ENCODE measurements around the gene BRPF1. TPM values are rescaled to one million over a fixed set of nuclear protein-coding genes. Genes with fewer than 3 reads are reported as not detected.

BRPF1 gene, protein sequence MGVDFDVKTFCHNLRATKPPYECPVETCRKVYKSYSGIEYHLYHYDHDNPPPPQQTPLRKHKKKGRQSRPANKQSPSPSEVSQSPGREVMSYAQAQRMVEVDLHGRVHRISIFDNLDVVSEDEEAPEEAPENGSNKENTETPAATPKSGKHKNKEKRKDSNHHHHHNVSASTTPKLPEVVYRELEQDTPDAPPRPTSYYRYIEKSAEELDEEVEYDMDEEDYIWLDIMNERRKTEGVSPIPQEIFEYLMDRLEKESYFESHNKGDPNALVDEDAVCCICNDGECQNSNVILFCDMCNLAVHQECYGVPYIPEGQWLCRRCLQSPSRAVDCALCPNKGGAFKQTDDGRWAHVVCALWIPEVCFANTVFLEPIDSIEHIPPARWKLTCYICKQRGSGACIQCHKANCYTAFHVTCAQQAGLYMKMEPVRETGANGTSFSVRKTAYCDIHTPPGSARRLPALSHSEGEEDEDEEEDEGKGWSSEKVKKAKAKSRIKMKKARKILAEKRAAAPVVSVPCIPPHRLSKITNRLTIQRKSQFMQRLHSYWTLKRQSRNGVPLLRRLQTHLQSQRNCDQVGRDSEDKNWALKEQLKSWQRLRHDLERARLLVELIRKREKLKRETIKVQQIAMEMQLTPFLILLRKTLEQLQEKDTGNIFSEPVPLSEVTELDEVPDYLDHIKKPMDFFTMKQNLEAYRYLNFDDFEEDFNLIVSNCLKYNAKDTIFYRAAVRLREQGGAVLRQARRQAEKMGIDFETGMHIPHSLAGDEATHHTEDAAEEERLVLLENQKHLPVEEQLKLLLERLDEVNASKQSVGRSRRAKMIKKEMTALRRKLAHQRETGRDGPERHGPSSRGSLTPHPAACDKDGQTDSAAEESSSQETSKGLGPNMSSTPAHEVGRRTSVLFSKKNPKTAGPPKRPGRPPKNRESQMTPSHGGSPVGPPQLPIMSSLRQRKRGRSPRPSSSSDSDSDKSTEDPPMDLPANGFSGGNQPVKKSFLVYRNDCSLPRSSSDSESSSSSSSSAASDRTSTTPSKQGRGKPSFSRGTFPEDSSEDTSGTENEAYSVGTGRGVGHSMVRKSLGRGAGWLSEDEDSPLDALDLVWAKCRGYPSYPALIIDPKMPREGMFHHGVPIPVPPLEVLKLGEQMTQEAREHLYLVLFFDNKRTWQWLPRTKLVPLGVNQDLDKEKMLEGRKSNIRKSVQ (N-terminal part only)
- 10 to 100 TPM; 57.3 to 58.8 TPM for total RNA-seq

DNA sequence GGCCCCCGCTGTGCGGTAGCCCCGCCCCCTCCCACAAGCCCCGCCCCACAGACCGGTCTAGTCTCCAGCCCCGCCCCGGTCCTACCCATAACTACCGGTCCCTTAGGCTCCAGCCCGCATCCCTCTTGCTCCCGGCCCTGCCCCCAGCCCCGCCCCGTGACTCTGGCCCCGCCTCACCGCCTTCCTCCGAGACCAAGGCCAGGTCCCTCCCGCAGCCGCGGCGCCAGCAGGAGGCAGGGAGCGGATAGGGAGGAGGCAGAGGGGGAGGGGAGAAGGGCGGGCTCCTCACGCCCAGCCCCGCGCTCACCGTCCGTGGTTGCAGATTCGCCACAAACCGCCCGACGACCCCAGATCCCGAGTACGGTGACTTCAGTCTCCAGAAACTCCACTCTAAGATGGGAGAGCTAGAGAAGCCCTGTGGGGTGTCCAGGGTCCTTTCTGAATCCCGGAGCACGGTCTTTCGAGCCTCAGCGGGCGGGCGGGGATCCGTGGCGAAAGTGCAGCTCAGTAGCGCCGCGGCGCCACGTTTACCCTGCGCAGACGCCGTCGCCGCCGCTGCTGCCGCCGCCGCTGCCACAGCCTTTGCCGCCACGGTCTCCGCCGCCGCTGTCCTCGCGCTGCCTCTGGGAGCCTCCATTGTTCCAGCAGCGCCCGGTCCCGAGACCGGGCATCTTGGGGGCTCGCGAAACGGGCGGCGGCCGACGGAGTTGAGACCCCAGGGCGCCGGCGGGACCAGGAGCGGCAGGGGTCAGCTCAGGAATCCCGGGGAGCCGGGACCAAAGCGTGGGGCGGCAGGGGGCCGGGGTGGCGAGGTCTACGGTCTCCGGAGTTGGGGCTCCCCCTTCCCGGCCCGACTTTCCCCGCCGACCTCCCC lies at the start of gene BRPF1:
TSS of gene BRPF1 (plus strand) at position 530 of the 874 bp plus-strand sequence. CDS start 2,406 bp downstream, outside the sequence.
- POLR2A ChIA-PET = interaction anchor here (0.6 to 5.4 kb wide), 14 partner anchors 11 to 1555 kb away, joined by 3 to 65 read pairs (median 5); partner anchors contain the start of genes ARPC4, CAMK1, CRELD1 and MTMR14
- Mint-ChIP-seq H3K27ac (peak within 1 kb of the TSS; percentile 96), H3K9me3 (no peaks in the 10 kb centered on the region), H3K36me3 (peaks cover 17% of the 10 kb centered on the region), H3K4me1 (peaks cover 60% of the 10 kb centered on the region), H3K27me3 (no peaks in the 10 kb centered on the region), H3K4me3 (peak within 1 kb of the TSS; percentile 98)
- peak; percentile 97 for DNase-seq
- peak; percentile 92 for ATAC-seq (ENCODE audit: low read depth)

DNA sequence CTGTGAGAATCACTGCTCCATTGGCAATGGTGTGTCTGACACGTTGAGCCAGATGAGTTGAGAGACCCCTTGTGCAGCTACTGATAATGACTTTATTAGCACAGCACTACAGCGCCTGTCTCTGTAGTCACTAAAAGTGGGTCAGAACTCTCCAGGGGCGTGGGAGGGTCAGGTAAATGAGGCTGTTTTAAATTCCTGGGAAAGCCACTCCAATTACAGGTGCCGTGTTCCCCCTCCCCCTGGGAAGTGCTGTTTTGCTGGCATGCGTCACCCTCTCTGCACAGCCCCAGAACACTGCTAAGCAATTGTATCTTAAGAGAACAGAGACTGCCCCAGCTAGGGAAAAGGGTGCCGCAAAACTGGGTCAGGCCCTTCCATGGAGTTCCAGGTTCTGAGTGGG lies 49.4 kb upstream of the BRPF1 start:
- Mint-ChIP-seq H3K4me3 (no peak overlapping the region), H3K27me3 (no peaks in the 10 kb centered on the region), H3K36me3 (peaks cover 28% of the 10 kb centered on the region), H3K9me3 (no peaks in the 10 kb centered on the region), H3K4me1 (no peaks in the 10 kb centered on the region), H3K27ac (no peak overlapping the region)
- POLR2A ChIA-PET = no interaction called here
- DNase-seq (no peak), ATAC-seq (ENCODE audit: low read depth) (no peak)

DNA sequence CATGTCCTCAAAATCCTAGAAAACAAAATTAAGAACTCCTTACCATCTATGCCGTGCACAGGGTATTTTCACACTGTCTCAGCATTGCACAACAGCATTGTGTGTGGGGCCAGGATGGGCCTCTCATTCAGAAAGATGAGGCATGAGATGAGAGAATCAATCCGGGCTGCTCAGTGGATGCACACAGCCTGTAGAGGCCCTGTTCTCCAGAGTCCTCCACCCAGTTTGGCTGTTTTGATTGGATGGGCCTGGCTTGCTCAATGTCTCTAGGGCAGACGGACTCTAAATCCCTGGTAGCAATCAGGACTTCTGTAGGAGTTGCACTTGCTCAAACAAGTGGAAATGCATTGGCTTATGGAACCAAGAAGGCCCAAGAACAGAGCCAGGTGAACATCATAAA lies 48.1 kb upstream of the BRPF1 start:
- H3K9me3 Mint-ChIP-seq = no peaks in the 10 kb centered on the region
- ATAC-seq (ENCODE audit: low read depth) (no peak), DNase-seq (no peak)
- H3K4me3 Mint-ChIP-seq = no peak overlapping the region
- POLR2A ChIA-PET = no interaction called here
- H3K36me3 Mint-ChIP-seq = peaks cover 20% of the 10 kb centered on the region
- H3K27ac Mint-ChIP-seq = no peak overlapping the region
- no peaks in the 10 kb centered on the region for H3K27me3 Mint-ChIP-seq
- H3K4me1 Mint-ChIP-seq = no peaks in the 10 kb centered on the region

DNA sequence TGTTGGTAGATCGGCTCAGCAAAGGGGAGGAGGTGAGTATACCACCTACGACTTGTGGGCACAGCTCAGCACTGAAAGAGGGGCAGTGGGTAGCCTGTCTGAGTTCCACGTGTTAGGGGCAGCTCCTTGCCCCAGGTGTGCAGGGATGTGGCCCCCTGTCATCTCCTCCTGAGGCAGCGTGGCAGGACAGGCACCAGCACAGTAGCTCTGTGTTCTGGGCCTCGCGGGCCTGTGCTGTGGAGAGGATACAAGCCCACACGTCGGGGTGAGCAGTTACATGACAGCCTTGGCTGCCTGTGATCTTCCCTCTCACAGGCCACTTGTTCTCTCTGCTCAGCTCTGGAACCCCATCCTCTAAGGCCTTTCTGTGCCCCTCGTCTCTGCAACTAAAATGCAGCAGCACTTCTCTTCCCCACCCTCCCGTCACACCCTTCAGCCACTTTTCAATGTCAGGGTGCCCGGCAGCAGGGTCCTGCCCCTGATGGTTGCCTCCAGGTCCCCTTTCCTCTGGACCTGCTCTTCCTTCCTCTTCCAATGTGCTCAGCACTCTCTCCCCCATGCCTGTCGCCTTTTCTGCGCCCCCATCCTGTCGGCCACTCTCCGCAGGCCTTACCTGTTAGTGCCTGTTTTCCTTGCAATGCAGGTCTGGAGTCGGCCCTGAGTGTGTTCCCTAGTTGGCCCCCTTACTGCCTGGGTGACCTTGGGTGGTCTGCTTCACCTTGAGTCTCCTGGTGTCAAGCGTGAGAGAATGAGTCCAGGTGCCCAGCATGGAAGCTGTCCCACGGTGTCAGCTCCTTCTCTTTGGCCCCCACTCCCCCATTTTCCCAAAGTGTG lies 46.1 kb upstream of the BRPF1 start:
- Mint-ChIP-seq H3K27me3 (no peaks in the 10 kb centered on the region), H3K4me3 (no peak overlapping the region), H3K36me3 (peaks cover 16% of the 10 kb centered on the region), H3K4me1 (no peaks in the 10 kb centered on the region), H3K27ac (peak overlapping the region; percentile 35), H3K9me3 (no peaks in the 10 kb centered on the region)
- POLR2A ChIA-PET = no interaction called here
- ATAC-seq (ENCODE audit: low read depth) (no peak), DNase-seq (no peak)

DNA sequence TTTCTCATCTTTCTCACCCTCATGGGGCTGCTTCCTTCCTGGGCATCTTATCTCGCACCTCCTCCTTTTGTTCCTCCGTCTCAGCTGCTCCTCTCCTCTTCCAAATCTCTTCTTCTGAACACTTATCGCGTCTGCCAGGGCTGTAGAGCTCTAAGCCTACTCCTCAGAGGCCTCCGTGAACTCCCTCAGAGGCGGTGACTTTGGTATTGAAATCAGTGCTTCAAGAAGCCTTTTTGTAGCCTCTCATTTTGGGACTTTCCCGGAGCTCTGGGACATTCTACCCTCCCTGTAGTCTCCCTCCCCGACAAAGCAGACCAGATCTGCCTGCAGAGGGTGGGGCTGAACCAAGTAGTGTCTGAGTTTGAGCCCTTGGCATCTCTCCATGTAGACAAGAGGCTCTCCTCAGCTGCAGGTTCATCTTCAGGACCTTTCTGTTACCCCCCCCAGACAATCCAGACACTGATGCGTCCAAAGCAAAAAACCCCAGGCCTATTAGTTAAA lies 45.4 kb upstream of the BRPF1 start:
- no peak overlapping the region for H3K27ac Mint-ChIP-seq
- H3K4me1 Mint-ChIP-seq = no peaks in the 10 kb centered on the region
- no peaks in the 10 kb centered on the region for H3K27me3 Mint-ChIP-seq
- POLR2A ChIA-PET = interaction anchor here (1.1 kb wide), 1 partner anchor 37 kb away, joined by 3 read pairs; the partner anchor contains the start of gene MTMR14
- H3K36me3 Mint-ChIP-seq = peaks cover 16% of the 10 kb centered on the region
- H3K9me3 Mint-ChIP-seq = no peaks in the 10 kb centered on the region
- no peak for ATAC-seq (ENCODE audit: low read depth)
- no peak for DNase-seq
- no peak overlapping the region for H3K4me3 Mint-ChIP-seq

DNA sequence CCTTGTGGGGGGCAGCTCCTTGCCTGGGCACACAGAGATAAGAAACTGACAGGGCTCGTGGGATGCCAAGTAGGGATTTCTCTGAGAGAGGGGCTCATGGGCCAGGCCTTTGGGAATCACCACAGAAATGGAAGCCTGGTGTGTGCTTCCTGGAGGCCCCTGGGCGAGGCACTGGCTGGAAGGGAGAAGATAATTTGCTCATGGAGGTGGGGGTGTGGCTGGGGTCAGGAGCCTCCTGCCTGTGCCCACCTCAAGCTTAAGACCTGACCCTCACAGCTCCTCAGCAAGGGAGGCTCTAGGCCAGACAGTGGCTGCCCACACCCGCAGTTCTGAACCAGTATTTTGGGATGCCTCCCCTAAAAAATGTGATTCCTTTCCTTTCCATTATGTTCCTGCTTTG lies 44.8 kb upstream of the BRPF1 start:
- H3K27me3 Mint-ChIP-seq = no peaks in the 10 kb centered on the region
- peaks cover 16% of the 10 kb centered on the region for H3K36me3 Mint-ChIP-seq
- no peak for ATAC-seq (ENCODE audit: low read depth)
- POLR2A ChIA-PET = interaction anchor here (1.1 kb wide), 1 partner anchor 37 kb away, joined by 3 read pairs; the partner anchor contains the start of gene MTMR14
- no peak for DNase-seq
- H3K27ac Mint-ChIP-seq = no peak overlapping the region
- no peak overlapping the region for H3K4me3 Mint-ChIP-seq
- H3K9me3 Mint-ChIP-seq = no peaks in the 10 kb centered on the region
- H3K4me1 Mint-ChIP-seq = no peaks in the 10 kb centered on the region

DNA sequence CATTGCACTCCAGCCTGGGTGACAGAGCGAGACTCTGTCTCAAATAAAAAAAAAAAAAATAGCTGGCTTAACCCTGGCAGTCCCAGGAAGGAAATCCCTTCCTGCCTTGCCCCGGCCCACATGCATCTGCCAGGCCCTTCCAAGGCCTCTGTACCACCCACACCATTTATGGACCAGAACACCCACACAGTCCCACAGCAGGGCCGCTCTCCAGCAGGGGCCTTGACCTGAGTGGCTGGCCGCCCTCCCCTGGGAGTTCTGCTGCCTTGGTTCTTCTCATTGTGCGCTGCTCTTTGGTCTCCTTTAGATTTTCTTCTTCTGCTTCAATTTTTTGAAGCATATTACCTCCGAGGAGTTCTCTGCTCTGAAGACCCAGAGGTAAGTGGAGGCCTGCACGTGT lies 44.0 kb upstream of the BRPF1 start:
- no peak overlapping the region for H3K27ac Mint-ChIP-seq

DNA sequence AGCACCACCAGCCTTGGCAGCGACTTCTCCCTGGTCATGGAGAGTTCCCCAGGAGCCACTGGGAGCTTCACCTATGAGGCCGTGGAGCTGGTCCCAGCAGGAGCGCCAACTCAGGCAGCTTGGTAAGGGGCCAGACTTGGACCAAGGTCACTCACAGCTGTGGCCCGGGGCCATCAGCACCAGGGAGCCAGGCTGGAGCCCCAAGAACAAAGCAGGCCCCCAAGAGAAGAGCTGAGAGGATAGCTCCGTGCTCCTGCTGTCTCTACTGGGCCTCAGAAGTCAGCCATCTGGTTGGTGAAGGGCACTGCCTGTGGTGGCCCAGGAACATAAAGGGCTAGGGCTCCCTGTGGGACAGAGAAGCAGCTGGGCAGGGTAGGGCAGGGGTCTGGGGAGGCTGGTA lies 42.6 kb upstream of the BRPF1 start:
- H3K4me3 Mint-ChIP-seq = no peak overlapping the region
- ATAC-seq (ENCODE audit: low read depth) = no peak
- peaks cover 21% of the 10 kb centered on the region for H3K36me3 Mint-ChIP-seq
- no peaks in the 10 kb centered on the region for H3K9me3 Mint-ChIP-seq
- POLR2A ChIA-PET = no interaction called here
- H3K4me1 Mint-ChIP-seq = no peaks in the 10 kb centered on the region
- no peaks in the 10 kb centered on the region for H3K27me3 Mint-ChIP-seq
- H3K27ac Mint-ChIP-seq = no peak overlapping the region
- DNase-seq = no peak

More for the DNA sequence above, 44.0 kb upstream of the BRPF1 start:
- Mint-ChIP-seq H3K4me3 (no peak overlapping the region), H3K36me3 (peaks cover 16% of the 10 kb centered on the region), H3K27me3 (no peaks in the 10 kb centered on the region), H3K9me3 (no peaks in the 10 kb centered on the region), H3K4me1 (no peaks in the 10 kb centered on the region)
- no peak for DNase-seq
- POLR2A ChIA-PET = no interaction called here
- no peak for ATAC-seq (ENCODE audit: low read depth)

DNA sequence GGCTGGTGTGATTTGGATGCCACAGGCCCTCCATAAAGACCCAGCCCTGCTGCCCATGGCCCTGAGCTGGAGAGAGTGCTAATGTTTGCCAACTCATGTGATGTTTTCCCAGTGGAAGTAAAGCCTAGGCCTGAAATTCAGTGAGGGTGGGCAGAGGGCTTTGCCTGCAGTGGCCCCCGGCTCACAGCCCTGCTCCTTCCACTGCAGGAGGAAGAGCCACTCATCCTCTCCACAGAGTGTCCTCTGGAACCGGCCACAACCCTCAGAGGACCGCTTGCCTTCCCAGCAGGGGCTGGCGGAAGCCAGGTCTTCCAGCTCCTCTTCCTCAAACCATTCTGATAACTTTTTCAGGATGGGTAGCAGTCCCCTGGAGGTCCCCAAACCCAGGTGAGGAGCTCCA lies 41.8 kb upstream of the BRPF1 start:
- H3K27me3 Mint-ChIP-seq = no peaks in the 10 kb centered on the region
- peaks cover 19% of the 10 kb centered on the region for H3K36me3 Mint-ChIP-seq
- no peak overlapping the region for H3K27ac Mint-ChIP-seq
- DNase-seq (no peak), ATAC-seq (ENCODE audit: low read depth) (no peak)
- POLR2A ChIA-PET = interaction anchor here (0.5 kb wide), 1 partner anchor 1325 kb away, joined by 4 read pairs; no protein-coding TSS in a partner anchor
- no peak overlapping the region for H3K4me3 Mint-ChIP-seq
- H3K4me1 Mint-ChIP-seq = no peaks in the 10 kb centered on the region
- H3K9me3 Mint-ChIP-seq = no peaks in the 10 kb centered on the region

DNA sequence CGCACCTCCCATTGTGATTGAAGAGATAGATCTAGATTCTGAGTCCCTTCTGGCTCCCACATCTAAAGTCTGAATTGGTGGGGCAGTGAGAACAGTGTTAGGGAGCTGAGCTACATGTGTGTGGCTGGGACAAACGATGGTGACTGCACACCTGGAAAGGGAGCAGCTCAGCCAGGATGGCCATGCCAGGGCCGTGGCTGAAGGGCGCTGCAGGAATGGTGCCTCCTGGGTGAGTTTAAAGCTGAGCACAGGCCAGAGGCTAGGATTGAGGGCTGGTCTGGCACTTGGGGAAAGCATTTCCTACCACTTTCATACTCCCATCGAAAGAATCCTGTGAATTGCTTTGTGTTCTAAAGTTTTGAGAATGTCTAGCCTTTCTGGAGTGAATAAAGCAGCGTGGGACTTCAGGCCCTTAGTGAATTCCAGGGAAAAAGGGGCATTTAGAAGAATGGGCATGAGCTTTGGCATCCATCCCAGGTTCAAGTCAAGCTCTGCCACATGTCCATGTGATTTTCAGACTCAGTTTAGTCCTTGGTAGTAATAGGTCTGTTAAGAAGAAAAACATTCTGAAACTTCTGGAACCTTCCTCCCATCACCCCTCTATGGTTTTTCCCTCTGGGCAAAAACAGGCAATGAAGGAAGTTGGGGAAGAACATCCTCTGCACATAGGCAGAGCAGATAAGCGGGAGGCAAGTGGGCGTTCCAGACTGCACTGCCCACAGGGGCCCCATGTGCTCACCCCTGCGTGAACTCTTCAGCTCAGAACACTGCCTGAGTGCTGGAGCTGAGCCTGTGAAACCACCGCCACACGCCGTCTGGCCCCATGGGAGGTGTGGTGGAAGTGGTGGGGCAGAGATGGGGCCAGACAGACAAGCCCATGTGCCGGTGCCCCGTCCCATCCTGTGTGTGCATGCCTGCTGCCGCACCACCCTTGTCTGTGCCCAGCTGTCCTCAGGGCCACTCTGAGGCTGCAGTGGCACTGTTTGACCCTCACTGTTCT lies 40.8 kb upstream of the BRPF1 start:
- no peaks in the 10 kb centered on the region for H3K27me3 Mint-ChIP-seq
- peaks cover 14% of the 10 kb centered on the region for H3K36me3 Mint-ChIP-seq
- H3K4me1 Mint-ChIP-seq = no peaks in the 10 kb centered on the region
- ATAC-seq (ENCODE audit: low read depth) (no peak), DNase-seq (no peak)
- H3K4me3 Mint-ChIP-seq = no peak overlapping the region
- POLR2A ChIA-PET = interaction anchor here (0.5 kb wide), 1 partner anchor 1326 kb away, joined by 4 read pairs; no protein-coding TSS in a partner anchor
- no peaks in the 10 kb centered on the region for H3K9me3 Mint-ChIP-seq
- H3K27ac Mint-ChIP-seq = no peak overlapping the region

DNA sequence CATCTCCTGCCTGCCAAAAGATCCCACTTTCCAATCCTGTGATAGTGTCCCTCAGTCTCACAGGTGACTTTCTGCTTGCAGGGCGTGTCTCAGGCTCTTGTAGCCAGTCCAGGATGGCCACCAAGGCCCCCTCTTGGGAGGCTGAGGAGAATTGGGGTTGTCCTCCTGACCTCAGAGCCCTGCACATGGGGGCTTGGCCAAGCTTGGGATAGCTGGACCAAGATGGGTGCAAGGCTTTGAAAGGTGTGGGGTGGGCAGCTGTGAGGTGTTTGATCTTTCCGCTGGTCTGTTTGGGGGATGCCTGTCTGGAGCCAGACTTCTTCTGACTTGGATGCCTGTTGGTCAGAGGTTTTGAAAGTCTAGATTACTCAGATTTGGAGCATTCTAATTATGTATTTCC lies 39.9 kb upstream of the BRPF1 start:
- no peak for ATAC-seq (ENCODE audit: low read depth)
- no peak for DNase-seq
- H3K36me3 Mint-ChIP-seq = peaks cover 12% of the 10 kb centered on the region
- no peaks in the 10 kb centered on the region for H3K27me3 Mint-ChIP-seq
- no peak overlapping the region for H3K27ac Mint-ChIP-seq
- no peaks in the 10 kb centered on the region for H3K4me1 Mint-ChIP-seq
- no peak overlapping the region for H3K4me3 Mint-ChIP-seq
- POLR2A ChIA-PET = no interaction called here
- H3K9me3 Mint-ChIP-seq = no peaks in the 10 kb centered on the region

All from activated naive CD8-positive, alpha-beta T cell treated with anti-CD3 and anti-CD28 coated beads, Interleukin-2, amount 10 ng/mL, durations not matched to agents 7 days and 5 days (primary cell).